Activated CD4-positive, alpha-beta T cell treated with anti-CD3 and anti-CD28 coated beads, Interleukin-2, amount 10 ng/mL, durations not matched to agents 24 days and 14 days (primary cell): ENCODE data around the gene TNKS2. TPM values are rescaled to one million over a fixed set of nuclear protein-coding genes. Genes with fewer than 3 reads are reported as not detected.

Source experiments
- DNase-seq: peaks from one replicate; pipeline ENCODE4 v3.0.0; 2022
- H3K27ac Mint-ChIP-seq: one replicate; pipeline ENCODE4 v1.8.0; 2022; ENCODE audit warnings: mild to moderate bottlenecking, mixed read lengths
- H3K27me3 Mint-ChIP-seq: one replicate; pipeline ENCODE4 v1.8.0; 2022; ENCODE audit warnings: mixed read lengths
- H3K36me3 Mint-ChIP-seq: one replicate; pipeline ENCODE4 v1.8.0; 2022; ENCODE audit warnings: low read depth, mild to moderate bottlenecking, mixed read lengths
- H3K4me1 Mint-ChIP-seq: one replicate; pipeline ENCODE4 v1.8.0; 2021; ENCODE audit warnings: mixed read lengths
- H3K4me3 Mint-ChIP-seq: one replicate; pipeline ENCODE4 v1.8.0; 2022; ENCODE audit warnings: mild to moderate bottlenecking, moderate library complexity, mixed read lengths
- H3K9me3 Mint-ChIP-seq: one replicate; pipeline ENCODE4 v1.8.0; 2021; ENCODE audit warnings: mixed read lengths
- intact Hi-C: fragments of 100-400 bp; cut with micrococcal nuclease; formaldehyde crosslinking; loops from one replicate; pipeline ENCODE4 v1.15.1; 2023
- total RNA-seq: library from RNA; stranded (reverse); gene quantifications from 2 replicates; pipeline ENCODE4 v1.2.3, GENCODE V29; 2022

The TNKS2 gene
- total RNA-seq, 1 donor from 2014 or later = 27.5 TPM

DNA sequence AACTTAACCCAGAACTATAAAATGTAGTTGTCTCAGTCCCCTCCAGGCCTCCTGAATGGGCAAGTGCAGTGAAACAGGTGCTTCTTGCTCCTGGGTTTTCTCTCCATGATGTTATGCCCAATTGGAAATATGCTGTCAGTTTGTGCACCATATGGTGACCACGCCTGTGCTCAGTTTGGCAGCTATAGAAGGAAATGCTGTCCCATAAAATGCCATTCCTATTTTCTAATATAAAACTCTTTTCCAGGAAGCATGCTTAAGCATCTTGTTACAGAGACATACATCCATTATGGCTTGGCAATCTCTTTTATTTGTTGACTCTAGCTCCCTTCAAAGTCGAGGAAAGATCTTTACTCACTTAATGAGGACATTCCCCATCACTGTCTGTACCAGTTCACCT, 65.9 kb downstream of the TNKS2 start:
- DNase-seq = no peak
- Mint-ChIP-seq H3K36me3 (peaks cover 36% of the 10 kb centered on the region), H3K9me3 (no peaks in the 10 kb centered on the region), H3K27me3 (no peaks in the 10 kb centered on the region), H3K27ac (no peak overlapping the region), H3K4me3 (no peak overlapping the region), H3K4me1 (peaks cover 3% of the 10 kb centered on the region)
- intact Hi-C loops = no loop called here

DNA sequence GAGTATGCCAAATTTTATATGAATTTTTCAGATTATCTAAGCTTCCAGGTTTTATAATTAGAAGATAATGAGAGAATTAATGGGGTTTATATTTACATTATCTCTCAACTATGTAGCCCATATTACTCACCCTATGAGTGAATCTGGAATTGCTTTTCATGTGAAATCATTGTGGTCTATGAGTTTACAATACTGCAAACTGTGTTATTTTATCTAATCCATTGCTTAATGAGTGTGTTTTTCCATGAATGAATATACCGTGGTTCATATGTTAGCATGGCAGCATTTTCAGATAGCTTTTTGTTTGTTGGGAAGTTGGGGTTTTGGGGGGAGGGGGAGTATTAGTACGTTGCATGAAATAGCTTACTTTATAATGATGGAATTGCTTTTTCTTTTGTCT, 66.5 kb downstream of the TNKS2 start:
- Mint-ChIP-seq H3K4me1 (peaks cover 3% of the 10 kb centered on the region), H3K9me3 (no peaks in the 10 kb centered on the region), H3K36me3 (peaks cover 35% of the 10 kb centered on the region)

DNA sequence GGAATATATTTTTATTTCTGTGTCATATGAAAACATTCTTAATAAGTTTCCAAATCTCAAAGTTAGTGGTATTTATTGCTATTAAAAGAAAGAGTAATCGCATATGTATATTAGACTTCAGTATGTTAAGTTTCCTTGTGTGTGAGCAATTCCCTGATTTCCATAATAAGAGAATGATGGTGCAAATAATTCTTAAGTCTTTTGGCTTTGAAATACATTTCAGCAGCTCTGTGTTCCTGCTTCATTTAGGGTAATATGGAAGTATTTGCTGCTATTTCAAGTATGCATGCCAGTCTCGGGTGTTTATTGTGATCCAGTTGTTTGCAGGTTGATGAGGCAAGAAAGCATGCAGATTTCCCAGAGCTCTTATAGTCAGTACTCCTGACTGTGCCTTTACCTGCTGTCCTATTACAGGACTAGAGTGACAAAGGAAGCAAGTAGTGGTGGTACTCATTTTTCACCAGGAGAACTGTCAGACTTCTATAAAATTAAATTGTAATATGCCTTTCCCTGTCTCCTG, 67.4 kb downstream of the TNKS2 start:
- no peak for DNase-seq
- H3K27ac Mint-ChIP-seq = no peak overlapping the region
- no peaks in the 10 kb centered on the region for H3K9me3 Mint-ChIP-seq
- no peaks in the 10 kb centered on the region for H3K27me3 Mint-ChIP-seq
- H3K4me1 Mint-ChIP-seq = peaks cover 3% of the 10 kb centered on the region
- peaks cover 30% of the 10 kb centered on the region for H3K36me3 Mint-ChIP-seq
- intact Hi-C loops = no loop called here
- no peak overlapping the region for H3K4me3 Mint-ChIP-seq

More for the DNA sequence above, 66.5 kb downstream of the TNKS2 start:
- DNase-seq = no peak
- no peak overlapping the region for H3K4me3 Mint-ChIP-seq
- H3K27me3 Mint-ChIP-seq = no peaks in the 10 kb centered on the region
- intact Hi-C loops = no loop called here
- no peak overlapping the region for H3K27ac Mint-ChIP-seq

DNA sequence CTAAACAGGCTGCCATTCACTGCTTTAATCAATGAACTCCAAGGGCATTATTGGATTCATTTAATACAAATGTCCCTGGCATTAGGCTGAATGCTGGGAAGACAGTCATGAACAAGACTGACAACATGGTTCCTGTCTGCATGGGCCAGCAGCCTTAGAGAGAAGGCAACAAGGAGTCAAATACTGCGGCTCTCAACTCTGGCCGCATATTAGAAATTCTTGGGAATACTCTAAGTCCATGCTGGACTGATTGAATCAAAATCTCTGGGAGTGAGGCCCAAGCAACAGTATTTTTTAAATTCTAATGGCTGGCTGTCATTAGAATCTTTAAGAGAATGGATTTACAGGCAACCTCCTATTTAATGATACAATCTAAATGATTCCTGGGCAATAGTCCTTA, 76.9 kb downstream of the TNKS2 start:
- intact Hi-C loops = no loop called here
- Mint-ChIP-seq H3K27me3 (peaks cover 4% of the 10 kb centered on the region), H3K36me3 (no peaks in the 10 kb centered on the region), H3K4me3 (no peak overlapping the region), H3K27ac (no peak overlapping the region), H3K9me3 (no peaks in the 10 kb centered on the region), H3K4me1 (no peaks in the 10 kb centered on the region)
- peak; percentile 44 for DNase-seq

DNA sequence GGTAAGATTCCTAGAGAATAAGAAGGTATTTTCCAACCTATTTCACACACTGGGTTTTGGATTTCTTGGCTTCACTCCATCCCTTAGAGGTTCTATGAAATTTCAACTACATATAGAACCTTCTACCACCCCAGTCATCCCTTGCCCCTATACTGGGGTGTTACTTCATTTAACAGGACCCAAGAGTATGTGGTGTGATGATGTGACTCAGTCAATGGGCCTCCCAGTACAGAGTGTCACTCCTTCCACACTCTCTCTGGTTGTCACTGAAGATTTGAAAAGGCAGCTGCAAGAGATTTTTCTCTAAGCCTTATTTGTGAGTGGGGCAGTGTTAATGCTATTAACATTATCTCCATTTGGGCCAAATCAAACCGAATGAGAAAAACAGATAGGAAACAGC, 77.6 kb downstream of the TNKS2 start:
- Mint-ChIP-seq H3K27ac (no peak overlapping the region), H3K4me3 (no peak overlapping the region), H3K27me3 (peaks cover 4% of the 10 kb centered on the region), H3K9me3 (no peaks in the 10 kb centered on the region), H3K36me3 (no peaks in the 10 kb centered on the region), H3K4me1 (no peaks in the 10 kb centered on the region)
- intact Hi-C loops = no loop called here
- no peak for DNase-seq

DNA sequence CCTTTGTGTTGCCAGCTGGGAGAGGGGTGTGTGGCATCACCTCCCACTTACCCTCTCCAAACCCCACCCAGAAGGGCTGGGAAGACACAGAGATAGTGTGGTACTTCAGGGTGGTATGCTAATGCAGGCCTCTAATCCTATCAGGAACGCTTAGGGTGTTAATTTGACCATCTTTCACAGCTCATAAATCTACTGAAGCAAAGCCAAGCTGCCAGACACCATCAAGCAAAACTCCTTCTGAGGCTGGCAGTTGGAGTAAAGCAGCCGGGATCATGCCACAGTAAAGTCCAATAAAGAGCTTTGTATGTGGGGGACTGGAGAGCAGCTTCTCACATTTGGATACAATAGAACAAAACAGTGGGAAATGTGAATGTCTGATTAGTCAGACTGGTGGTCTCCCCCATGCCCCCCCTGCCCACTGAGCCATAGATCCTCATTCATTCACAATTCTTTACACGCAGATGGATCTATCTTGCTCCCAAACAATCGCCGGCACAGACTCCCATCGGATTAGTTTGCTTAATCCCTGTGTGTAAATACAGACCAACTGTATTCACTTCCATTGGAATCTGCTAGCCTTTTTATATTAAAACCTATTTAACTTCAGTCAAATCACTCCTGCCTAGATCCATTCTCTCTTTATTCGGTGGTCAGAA, 81.4 kb downstream of the TNKS2 start:
- Mint-ChIP-seq H3K36me3 (no peaks in the 10 kb centered on the region), H3K27ac (no peak overlapping the region), H3K4me3 (no peak overlapping the region), H3K9me3 (no peaks in the 10 kb centered on the region), H3K4me1 (no peaks in the 10 kb centered on the region), H3K27me3 (peaks cover 15% of the 10 kb centered on the region)
- DNase-seq = peak; percentile 50
- intact Hi-C loops = no loop called here

DNA sequence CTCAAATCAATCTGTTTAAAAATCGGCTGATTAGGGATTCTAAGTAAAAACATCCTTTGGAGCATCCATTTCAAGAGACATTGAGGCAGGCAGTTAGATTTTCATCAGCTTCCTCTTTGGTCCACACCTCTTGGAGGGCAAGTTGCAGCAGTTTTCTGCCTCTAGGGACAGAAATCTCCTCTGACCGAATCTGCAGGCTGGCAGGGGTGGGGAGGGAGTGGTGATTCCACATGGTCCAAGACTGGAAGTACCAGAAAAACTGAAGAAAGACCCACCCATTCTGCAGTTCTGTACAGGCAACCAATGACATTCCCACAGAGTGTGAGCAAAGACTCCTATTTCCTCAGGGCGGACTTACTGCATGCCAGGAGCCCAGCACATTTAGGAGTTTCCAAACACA, 82.1 kb downstream of the TNKS2 start:
- Mint-ChIP-seq H3K27ac (no peak overlapping the region), H3K4me1 (no peaks in the 10 kb centered on the region), H3K9me3 (no peaks in the 10 kb centered on the region), H3K36me3 (no peaks in the 10 kb centered on the region), H3K27me3 (peaks cover 19% of the 10 kb centered on the region), H3K4me3 (no peak overlapping the region)
- intact Hi-C loops = no loop called here
- DNase-seq = no peak

DNA sequence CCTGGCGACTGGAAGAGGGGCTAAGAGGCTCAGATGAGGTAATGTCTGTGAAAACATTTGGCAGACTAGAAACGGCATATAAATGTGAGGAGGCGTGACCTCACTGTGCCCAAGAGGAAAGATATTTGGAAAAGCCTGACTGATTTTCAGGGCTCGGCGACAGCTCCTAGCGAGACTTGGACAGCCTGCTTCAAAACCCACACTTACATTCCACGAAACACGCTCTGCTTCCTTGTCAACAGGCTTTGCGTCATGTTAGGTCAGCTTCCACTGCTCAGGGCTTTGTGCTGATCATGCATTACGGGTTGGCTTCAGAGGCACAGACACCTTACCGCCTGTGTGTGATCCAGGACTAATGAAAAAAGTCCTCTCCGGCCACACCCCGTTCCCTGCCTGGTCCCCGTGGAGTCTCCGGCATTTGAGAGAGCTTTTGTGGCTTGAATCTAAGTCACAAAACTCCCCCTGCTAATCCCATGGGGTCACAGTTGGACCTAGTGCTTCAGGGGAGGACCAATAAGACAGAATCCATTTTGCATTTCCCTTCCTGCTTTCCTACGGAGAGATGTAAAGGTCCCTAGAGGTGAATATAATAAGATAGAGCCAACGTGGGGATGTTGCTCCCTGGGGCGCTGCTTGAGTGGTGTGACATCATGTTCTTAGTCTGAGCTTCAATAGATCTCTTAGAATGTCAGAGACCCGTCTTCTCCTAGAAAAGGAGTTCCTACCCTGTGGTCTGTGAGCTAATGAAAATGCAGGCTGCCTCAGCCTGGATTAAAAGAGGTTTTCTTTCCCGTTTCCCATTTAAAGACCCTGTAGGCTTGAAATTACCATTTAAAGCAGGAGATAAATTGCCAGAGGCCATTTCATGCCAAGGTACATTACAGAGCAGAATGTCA, 85.6 kb downstream of the TNKS2 start:
- no peak overlapping the region for H3K27ac Mint-ChIP-seq
- H3K27me3 Mint-ChIP-seq = peaks cover 38% of the 10 kb centered on the region
- H3K4me3 Mint-ChIP-seq = no peak overlapping the region
- peaks cover 6% of the 10 kb centered on the region for H3K4me1 Mint-ChIP-seq
- intact Hi-C loops = no loop called here
- no peaks in the 10 kb centered on the region for H3K36me3 Mint-ChIP-seq
- DNase-seq = no peak
- H3K9me3 Mint-ChIP-seq = no peaks in the 10 kb centered on the region

DNA sequence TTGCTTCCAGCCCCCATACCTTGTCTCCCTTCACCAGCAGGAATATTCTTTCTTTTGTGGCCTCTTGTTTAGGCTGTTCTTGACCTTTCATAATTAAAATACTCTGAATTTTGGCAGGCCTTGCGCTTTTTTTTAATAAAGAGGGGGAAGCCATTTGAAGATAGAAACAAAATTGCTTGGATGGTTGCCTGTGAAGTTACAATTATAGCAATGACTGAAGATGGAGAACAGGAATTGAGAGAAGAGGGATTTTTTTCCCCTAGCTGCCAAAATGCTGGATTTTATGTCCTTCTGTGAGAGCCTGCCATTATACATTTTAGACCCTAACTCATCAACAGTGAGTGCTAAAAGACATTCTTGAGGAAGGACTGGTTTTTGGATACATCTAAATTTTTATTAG, 86.3 kb downstream of the TNKS2 start:
- Mint-ChIP-seq H3K27ac (no peak overlapping the region), H3K4me3 (no peak overlapping the region), H3K27me3 (peaks cover 39% of the 10 kb centered on the region), H3K36me3 (no peaks in the 10 kb centered on the region), H3K4me1 (peaks cover 6% of the 10 kb centered on the region), H3K9me3 (no peaks in the 10 kb centered on the region)
- peak; percentile 36 for DNase-seq
- intact Hi-C loops = no loop called here

DNA sequence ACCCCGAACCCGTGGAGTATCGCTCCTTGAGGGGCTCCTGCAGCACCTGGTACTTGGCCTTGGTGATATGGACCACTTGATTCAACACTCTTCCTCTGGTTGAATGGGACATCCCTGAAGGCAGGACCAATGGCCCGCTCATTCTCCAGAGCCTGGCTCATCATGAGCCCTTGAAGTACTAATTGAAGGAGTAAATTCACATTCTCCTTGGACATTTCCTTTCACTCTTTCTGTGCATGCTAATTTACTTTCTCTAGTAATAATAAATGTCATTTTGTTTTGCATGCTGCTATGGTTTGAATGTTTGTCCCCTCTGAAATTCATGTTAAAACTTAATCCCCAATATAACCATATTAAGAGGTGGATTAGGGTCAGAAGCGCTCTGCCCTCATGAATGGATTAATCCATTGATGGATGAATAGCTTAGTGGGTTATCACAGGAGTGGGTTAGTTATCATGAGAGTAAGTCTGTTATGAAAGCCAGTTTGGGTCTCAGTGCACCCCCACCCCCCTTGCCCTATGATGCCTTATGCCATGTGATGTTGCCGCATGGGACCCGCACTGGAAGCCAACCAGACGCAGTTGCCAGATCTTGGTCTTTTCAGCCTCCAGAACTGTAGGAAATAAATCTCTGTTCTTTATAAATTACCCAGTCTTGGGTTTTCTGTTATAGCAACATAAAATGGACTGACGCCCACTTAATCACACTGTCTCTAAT, 87.3 kb downstream of the TNKS2 start:
- intact Hi-C loops = no loop called here
- no peak overlapping the region for H3K4me3 Mint-ChIP-seq

DNA sequence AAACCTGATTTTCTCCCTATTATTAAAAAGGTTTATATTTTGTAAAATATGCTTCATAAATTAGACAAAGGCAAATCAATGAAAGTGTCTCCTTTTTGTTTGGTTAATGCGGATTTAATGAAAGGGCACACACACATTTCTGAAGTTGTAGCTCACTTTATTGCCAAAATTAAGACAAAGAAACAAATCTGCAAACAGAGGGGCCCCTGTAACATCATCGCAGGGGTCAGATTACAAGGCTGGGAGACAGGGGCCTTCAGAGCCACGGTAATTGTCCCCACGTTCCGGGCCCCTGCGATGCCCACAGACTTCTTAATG, 88.7 kb downstream of the TNKS2 start:
- H3K4me3 Mint-ChIP-seq = peak overlapping the region; percentile 78
- DNase-seq = no peak
- H3K36me3 Mint-ChIP-seq = no peaks in the 10 kb centered on the region
- no peak overlapping the region for H3K27ac Mint-ChIP-seq
- intact Hi-C loops = no loop called here
- H3K27me3 Mint-ChIP-seq = peaks cover 43% of the 10 kb centered on the region
- no peaks in the 10 kb centered on the region for H3K9me3 Mint-ChIP-seq
- H3K4me1 Mint-ChIP-seq = peaks cover 6% of the 10 kb centered on the region

More for the DNA sequence above, 87.3 kb downstream of the TNKS2 start:
- H3K9me3 Mint-ChIP-seq = no peaks in the 10 kb centered on the region
- H3K4me1 Mint-ChIP-seq = peaks cover 6% of the 10 kb centered on the region
- peak; percentile 42 for DNase-seq
- H3K27me3 Mint-ChIP-seq = peaks cover 40% of the 10 kb centered on the region
- H3K36me3 Mint-ChIP-seq = no peaks in the 10 kb centered on the region
- H3K27ac Mint-ChIP-seq = no peak overlapping the region

DNA sequence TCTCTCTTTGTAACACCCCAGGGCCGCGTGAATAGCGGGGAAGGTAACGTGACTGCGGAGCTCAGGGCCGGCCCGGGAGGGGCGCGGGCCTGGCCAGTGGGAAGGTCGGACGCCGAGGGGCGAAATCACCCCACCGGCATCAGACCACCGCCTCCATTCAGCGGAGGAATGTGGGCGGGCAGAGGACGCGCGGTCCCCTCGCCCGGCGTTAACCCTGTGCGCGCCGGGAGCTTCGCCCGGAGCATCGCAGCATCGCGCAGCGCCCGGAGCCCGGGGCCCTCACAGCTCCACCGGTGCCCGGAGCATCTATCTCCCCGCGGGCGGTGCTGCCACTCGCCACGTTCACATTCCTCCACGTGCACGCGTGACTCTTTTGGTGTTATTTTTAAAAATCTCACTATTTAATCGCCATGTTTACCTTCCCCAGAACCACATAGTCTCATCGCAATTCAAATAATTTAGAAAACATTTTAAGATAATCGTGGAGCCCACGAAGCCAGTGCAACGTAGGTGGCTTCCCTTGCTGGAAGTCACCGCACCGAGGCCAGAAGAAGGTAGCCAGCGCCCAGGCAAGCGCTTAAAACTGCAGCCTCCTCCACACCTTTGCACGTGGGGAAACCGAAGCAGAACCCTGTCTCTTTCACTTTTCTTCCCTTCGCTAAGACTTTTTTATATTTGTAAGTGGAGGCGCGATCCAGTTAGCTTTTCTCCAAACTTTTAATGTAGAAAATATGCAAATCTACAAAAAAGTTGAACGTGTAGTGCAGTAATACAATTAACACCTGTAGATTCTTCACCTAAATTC, 89.2 kb downstream of the TNKS2 start:
- Mint-ChIP-seq H3K36me3 (no peaks in the 10 kb centered on the region), H3K27ac (no peak overlapping the region), H3K4me3 (peak overlapping the region; percentile 78), H3K9me3 (no peaks in the 10 kb centered on the region), H3K27me3 (peaks cover 43% of the 10 kb centered on the region), H3K4me1 (peaks cover 6% of the 10 kb centered on the region)
- DNase-seq = peak; percentile 69
- intact Hi-C loops = no loop called here

DNA sequence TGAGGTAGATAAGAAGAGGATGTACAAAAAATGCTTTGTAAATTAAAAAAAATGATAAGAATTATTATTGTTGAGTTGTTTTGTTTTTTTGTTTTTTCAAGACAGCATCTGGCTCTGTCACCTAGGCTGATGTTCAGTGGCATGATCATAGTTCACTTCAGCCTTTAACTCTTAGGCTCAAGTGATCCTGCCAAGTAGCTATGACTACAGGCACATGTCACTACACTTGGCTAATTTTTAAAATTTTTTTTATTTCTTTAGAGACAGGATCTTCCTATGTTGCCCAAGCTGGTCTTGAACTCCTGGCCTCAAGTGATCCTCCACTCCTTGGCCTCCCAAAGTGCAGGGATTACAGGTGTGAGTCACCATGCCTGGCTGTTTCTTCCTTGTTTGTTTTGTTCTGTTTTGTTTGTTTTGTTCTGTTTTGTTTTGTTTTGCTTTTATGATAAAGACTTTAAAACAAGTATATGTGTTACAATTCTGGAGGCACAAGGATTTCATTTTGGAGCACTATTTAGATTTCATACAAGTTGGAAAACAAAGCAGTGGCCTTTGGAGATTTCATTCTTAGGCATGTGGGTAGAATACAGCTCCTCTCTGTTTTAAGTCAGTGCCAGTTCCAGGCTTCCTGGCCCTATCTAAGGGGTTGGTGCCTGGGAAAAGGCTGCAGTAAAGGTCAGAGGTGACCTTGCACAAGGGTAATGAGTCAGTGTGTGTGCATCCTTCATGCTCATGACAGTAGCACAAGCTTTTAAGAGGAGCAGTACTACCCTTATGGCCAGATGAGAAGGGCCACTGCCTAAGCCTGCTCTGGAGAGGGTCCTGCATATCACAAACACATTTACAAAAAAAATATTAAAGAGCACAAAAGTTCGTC, 93.1 kb downstream of the TNKS2 start:
- peak; percentile 37 for DNase-seq
- peaks cover 6% of the 10 kb centered on the region for H3K4me1 Mint-ChIP-seq
- intact Hi-C loops = no loop called here
- H3K4me3 Mint-ChIP-seq = no peak overlapping the region
- H3K27me3 Mint-ChIP-seq = peaks cover 20% of the 10 kb centered on the region
- H3K36me3 Mint-ChIP-seq = no peaks in the 10 kb centered on the region
- H3K9me3 Mint-ChIP-seq = no peaks in the 10 kb centered on the region
- H3K27ac Mint-ChIP-seq = no peak overlapping the region
